Measurements from ENCODE around the gene TEX44.

Gene TEX44

GRCh38 chr2:231643495-231643888 is 50.8 kb downstream of the TEX44 start:
- FAIRE-seq (no peak), DNase-seq (ENCODE audit: insufficient read length, low spot score) (no peak)
- TF ChIP-seq PAX5 (IDR thresholded peaks at IDR 0.05; ENCODE audit: insufficient read depth, low read length, severe bottlenecking): no peak
- TF ChIP-seq TAF1 (IDR thresholded peaks at IDR 0.05; ENCODE audit: low read depth, low read length): no peak
- TF ChIP-seq POLR2AphosphoS5 (IDR thresholded peaks at IDR 0.05; ENCODE audit: low read depth, low read length): no peak
- no peak for TF ChIP-seq POU2F2 (IDR thresholded peaks at IDR 0.05; ENCODE audit: low read depth, low read length)
- TF ChIP-seq SPI1 (IDR thresholded peaks at IDR 0.05; ENCODE audit: low read depth, low read length): no peak
- TF ChIP-seq POLR2A (IDR thresholded peaks at IDR 0.05; ENCODE audit: low read depth, low read length): no peak

Measured in GM12891 (cell line).